GM19438 (cell line): ENCODE measurements around the gene NINJ1.
"Not testable (repeated sequence)": the region's sequence is repeated elsewhere in the genome, so short reads cannot be mapped to it uniquely, and the experiment has no call there.

Source experiments
- ATAC-seq: cut with Tn5 transposase; IDR thresholded peaks from one replicate; pipeline ENCODE4 v1.9.1; 2021; ENCODE audit warnings: low read depth; ENCODE audit not compliant: unreplicated experiment

The NINJ1 gene

GRCh38 chr9:93108291-93109041, 25.6 kb downstream of the NINJ1 start:
- ATAC-seq = no peak

GRCh38 chr9:93107825-93108161, 26.3 kb downstream of the NINJ1 start:
- no peak for ATAC-seq

- ATAC-seq = no peak
These were observed 26.8 kb downstream of the NINJ1 start for GRCh38 chr9:93107151-93107824.

GRCh38 chr9:93105620-93106019, 28.4 kb downstream of the NINJ1 start:
- ATAC-seq = no peak

- not testable (repeated sequence) for ATAC-seq
These were observed 33.0 kb downstream of the NINJ1 start for GRCh38 chr9:93101086-93101485.

GRCh38 chr9:93100276-93100636, 33.8 kb downstream of the NINJ1 start:
- ATAC-seq = no peak

- ATAC-seq = no peak
These were observed 34.3 kb downstream of the NINJ1 start for GRCh38 chr9:93099551-93100275.

- no peak for ATAC-seq
These were observed 35.7 kb downstream of the NINJ1 start for GRCh38 chr9:93098236-93098946.

GRCh38 chr9:93097511-93098201, 36.4 kb downstream of the NINJ1 start:
- no peak for ATAC-seq

GRCh38 chr9:93096811-93097382, 37.2 kb downstream of the NINJ1 start:
- ATAC-seq = no peak

GRCh38 chr9:93096131-93096802, 37.8 kb downstream of the NINJ1 start, which contains the start of gene CARD19:
TSS of gene CARD19 (plus strand) at chr9:93096217. CDS start at chr9:93096346, 129 bp downstream.
- ATAC-seq = peak; percentile 37

- ATAC-seq = peak; percentile 46
These were observed 38.6 kb downstream of the NINJ1 start for GRCh38 chr9:93095205-93096130.

GRCh38 chr9:93094658-93095204, 39.3 kb downstream of the NINJ1 start:
- peak; percentile 20 for ATAC-seq

- ATAC-seq = no peak
These were observed 40.0 kb downstream of the NINJ1 start for GRCh38 chr9:93093877-93094657.

GRCh38 chr9:93093127-93093876, 40.7 kb downstream of the NINJ1 start:
- no peak for ATAC-seq

- no peak for ATAC-seq
These were observed 41.6 kb downstream of the NINJ1 start for GRCh38 chr9:93092251-93092991.
